Activated CD4-positive, alpha-beta memory T cell treated with anti-CD3 and anti-CD28 coated beads for 36 hours (primary cell): Measurements from ENCODE around the gene PPME1. TPM values are rescaled to one million over a fixed set of nuclear protein-coding genes. Genes with fewer than 3 reads are reported as not detected.
"Not testable (repeated sequence)": the region's sequence is repeated elsewhere in the genome, so short reads cannot be mapped to it uniquely, and the experiment has no call there.

Source experiments
- CTCF ChIA-PET: fragments of 350-600 bp; sonication (Branson Sonifier 250); formaldehyde crosslinking; loops from one replicate; lab custom pipeline; 2021; ENCODE audit warnings: antibody characterized with exemption, inconsistent platforms; lab: Charles Lee
- POLR2A ChIA-PET: fragments of 350-600 bp; sonication (Branson Sonifier 250); formaldehyde crosslinking; loops from one replicate; lab custom pipeline; 2021; ENCODE audit warnings: antibody characterized with exemption; lab: Charles Lee
- DNase-seq: peaks from one replicate; pipeline ENCODE4 v3.0.0-alpha.2; 2020
- H3K27ac Mint-ChIP-seq: one replicate; pipeline ENCODE4 v1.8.0; 2021; ENCODE audit warnings: mixed read lengths
- H3K27me3 Mint-ChIP-seq: one replicate; pipeline ENCODE4 v1.8.0; 2021; ENCODE audit warnings: mixed read lengths
- H3K36me3 Mint-ChIP-seq: one replicate; pipeline ENCODE4 v1.8.0; 2021; ENCODE audit warnings: mixed read lengths
- H3K4me1 Mint-ChIP-seq: one replicate; pipeline ENCODE4 v1.8.0; 2021; ENCODE audit warnings: low read depth, mixed read lengths
- H3K4me3 Mint-ChIP-seq: one replicate; pipeline ENCODE4 v1.8.0; 2021; ENCODE audit warnings: mild to moderate bottlenecking, mixed read lengths
- H3K9me3 Mint-ChIP-seq: one replicate; pipeline ENCODE4 v1.8.0; 2021; ENCODE audit warnings: mixed read lengths
- intact Hi-C: fragments of 100-400 bp; cut with micrococcal nuclease; formaldehyde crosslinking; loops from one replicate; pipeline ENCODE4 v1.15.1; 2023
- total RNA-seq, 2 experiments: library from RNA; stranded (reverse); gene quantifications; one replicate each; pipeline ENCODE4 v1.2.3, GENCODE V29; 2021

Gene PPME1, protein sequence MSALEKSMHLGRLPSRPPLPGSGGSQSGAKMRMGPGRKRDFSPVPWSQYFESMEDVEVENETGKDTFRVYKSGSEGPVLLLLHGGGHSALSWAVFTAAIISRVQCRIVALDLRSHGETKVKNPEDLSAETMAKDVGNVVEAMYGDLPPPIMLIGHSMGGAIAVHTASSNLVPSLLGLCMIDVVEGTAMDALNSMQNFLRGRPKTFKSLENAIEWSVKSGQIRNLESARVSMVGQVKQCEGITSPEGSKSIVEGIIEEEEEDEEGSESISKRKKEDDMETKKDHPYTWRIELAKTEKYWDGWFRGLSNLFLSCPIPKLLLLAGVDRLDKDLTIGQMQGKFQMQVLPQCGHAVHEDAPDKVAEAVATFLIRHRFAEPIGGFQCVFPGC
- total RNA-seq, result 10 to 100 TPM; 37.9 to 38.5 TPM

DNA sequence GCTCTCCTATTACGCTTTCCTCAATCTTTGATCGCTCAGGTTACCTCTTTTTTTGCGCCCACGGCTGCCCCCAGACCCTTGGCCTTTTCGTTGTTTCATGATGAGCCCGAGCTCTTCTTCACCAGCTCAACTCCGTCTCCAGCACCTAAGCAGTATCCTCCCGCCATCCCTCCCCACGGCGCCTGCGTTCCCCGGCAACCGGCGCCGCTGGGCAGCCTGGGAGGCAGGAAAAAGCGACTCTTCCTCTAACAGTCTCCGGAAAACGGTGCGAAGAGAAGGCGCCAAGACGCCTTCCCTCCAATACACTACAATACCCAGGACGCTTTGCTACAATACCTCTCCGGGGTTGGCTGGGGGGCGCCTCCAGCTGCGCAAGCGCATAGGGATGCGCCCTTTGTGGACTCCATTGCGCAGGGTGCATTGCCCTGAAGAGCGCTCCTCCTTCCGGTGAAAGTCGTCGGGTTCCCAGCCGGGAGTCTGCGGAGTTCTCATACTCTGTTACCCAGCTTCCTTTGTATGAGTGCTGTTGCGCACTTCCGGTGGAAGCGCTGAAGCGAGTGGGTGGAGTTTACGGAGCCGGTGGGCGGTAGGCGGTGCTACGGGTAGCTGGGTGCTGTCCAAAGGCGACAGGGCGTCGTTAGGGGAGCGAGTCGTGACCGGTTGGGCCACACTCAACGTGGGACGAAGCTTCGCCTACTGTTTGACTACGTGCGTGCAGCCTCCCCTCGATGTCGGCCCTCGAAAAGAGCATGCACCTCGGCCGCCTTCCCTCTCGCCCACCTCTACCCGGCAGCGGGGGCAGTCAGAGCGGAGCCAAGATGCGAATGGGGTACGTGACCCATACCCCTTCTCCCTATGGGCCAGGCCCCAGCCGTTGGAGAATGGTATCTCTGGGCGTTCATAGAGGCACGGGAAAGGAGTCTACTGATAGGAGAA is at the start of gene PPME1, which contains the start of gene C2CD3:
Gene PPME1, plus strand, starts transcription at position 596 of the 936 bp plus-strand sequence. Its CDS starts 133 bp downstream, at position 729.
Gene C2CD3, minus strand, starts transcription at position 309 of the 936 bp plus-strand sequence. Its CDS starts 210 bp downstream, at position 99.
- no peak within 1 kb of the TSS for H3K27ac Mint-ChIP-seq

DNA sequence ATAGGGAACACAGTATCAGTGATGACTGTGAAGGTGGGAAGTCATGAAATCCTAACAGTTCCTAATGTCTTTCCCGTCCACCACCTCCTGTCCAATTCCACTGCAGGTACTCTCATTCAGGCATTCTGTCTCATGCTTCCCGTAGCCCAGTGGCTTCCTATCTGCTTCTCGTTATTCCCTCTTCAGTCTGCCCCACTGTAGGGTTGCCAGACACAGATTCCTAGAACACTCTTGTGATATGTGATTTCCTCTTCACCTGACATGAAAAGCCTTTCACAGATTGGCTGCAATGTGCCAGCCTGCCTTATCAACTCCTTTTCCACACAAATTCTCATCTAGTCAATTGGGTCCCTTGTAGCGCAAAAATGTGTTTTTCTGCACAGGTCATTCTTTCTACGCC is 49.3 kb upstream of the PPME1 start:
- Mint-ChIP-seq H3K36me3 (peaks cover 17% of the 10 kb centered on the region), H3K4me3 (no peak overlapping the region), H3K4me1 (no peaks in the 10 kb centered on the region), H3K27ac (no peak overlapping the region), H3K27me3 (no peaks in the 10 kb centered on the region), H3K9me3 (no peaks in the 10 kb centered on the region)
- intact Hi-C loops, result no loop called here
- ChIA-PET POLR2A (no interaction called here), CTCF (no interaction called here)
- no peak for DNase-seq

More for the DNA sequence above, at the start of gene PPME1, which contains the start of gene C2CD3:
- no peaks in the 10 kb centered on the region for H3K9me3 Mint-ChIP-seq
- intact Hi-C loops, result loop anchor here (1.0 to 5.0 kb wide), 6 partner anchors 139 to 573 kb away; partner anchors contain the start of genes FAM168A and PGM2L1
- H3K27me3 Mint-ChIP-seq, result no peaks in the 10 kb centered on the region
- H3K36me3 Mint-ChIP-seq, result peaks cover 18% of the 10 kb centered on the region
- H3K4me1 Mint-ChIP-seq, result peaks cover 18% of the 10 kb centered on the region
- ChIA-PET CTCF (interaction anchor here (0.8 to 1.6 kb wide), 8 partner anchors 12 to 410 kb away, joined by 3 to 7 read pairs (median 4); partner anchors contain the start of gene RAB6A), POLR2A (interaction anchor here (0.6 to 3.1 kb wide), 12 partner anchors 13 to 818 kb away, joined by 3 to 10 read pairs (median 3); partner anchors contain the start of genes NEU3, RAB6A and UCP2)
- peak; percentile 99 for DNase-seq
- no peak within 1 kb of the TSS for H3K4me3 Mint-ChIP-seq

GRCh38 chr11:74123008-74123448 is 48.1 kb upstream of the PPME1 start:
- peaks cover 9% of the 10 kb centered on the region for H3K36me3 Mint-ChIP-seq
- no peaks in the 10 kb centered on the region for H3K27me3 Mint-ChIP-seq
- ChIA-PET POLR2A (no interaction called here), CTCF (no interaction called here)
- H3K27ac Mint-ChIP-seq, result no peak overlapping the region
- DNase-seq, result no peak
- H3K9me3 Mint-ChIP-seq, result no peaks in the 10 kb centered on the region
- intact Hi-C loops, result no loop called here
- no peak overlapping the region for H3K4me3 Mint-ChIP-seq
- H3K4me1 Mint-ChIP-seq, result no peaks in the 10 kb centered on the region

DNA sequence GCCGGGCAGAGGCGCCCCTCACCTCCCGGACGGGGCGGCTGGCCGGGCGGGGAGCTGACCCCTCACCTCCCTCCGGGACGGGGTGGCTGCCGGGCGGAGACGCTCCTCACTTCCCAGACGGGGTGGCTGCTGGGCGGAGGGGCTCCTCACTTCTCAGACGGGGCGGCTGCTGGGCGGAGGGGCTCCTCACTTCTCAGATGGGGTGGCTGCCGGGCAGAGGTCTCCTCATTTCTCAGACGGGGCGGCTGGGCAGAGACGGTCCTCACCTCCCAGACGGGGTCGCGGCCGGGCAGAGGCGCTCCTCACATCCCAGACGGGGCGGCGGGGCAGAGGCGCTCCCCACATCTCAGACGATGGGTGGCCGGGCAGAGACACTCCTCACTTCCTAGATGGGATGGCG is 42.0 kb upstream of the PPME1 start:
- POLR2A ChIA-PET, H3K9me3 Mint-ChIP-seq, H3K27me3 Mint-ChIP-seq, DNase-seq, H3K27ac Mint-ChIP-seq, intact Hi-C loops, H3K4me3 Mint-ChIP-seq, CTCF ChIA-PET, H3K4me1 Mint-ChIP-seq: not testable (repeated sequence)
- peaks cover 17% of the 10 kb centered on the region for H3K36me3 Mint-ChIP-seq

DNA sequence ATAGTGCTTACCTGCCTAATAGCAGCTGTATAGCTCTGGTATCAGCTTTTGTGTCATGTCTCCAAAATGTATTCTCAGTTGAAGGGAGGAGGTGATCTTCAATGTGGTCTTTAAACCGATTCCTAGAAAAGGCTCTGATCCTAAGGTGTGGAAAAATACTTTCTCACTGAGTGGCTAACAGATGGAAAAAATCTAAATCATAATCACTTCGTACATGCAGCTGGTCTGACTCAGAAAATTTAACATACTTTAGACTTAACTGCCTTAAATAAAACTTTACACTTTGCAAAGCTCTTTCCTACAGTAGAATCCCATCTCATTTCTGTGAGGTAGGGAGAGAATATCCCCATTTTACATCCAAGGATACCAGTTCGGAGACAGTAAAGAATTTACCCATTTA is 38.3 kb upstream of the PPME1 start:
- H3K4me1 Mint-ChIP-seq, result no peaks in the 10 kb centered on the region

GRCh38 chr11:74133436-74133835 is 37.7 kb upstream of the PPME1 start:
- Mint-ChIP-seq H3K27ac (no peak overlapping the region), H3K36me3 (peaks cover 27% of the 10 kb centered on the region), H3K27me3 (no peaks in the 10 kb centered on the region), H3K4me1 (no peaks in the 10 kb centered on the region), H3K4me3 (no peak overlapping the region), H3K9me3 (no peaks in the 10 kb centered on the region)
- CTCF ChIA-PET, result no interaction called here
- no peak for DNase-seq
- POLR2A ChIA-PET, result no interaction called here
- intact Hi-C loops, result no loop called here

More for the DNA sequence above, 38.3 kb upstream of the PPME1 start:
- no peaks in the 10 kb centered on the region for H3K9me3 Mint-ChIP-seq
- DNase-seq, result no peak
- no peak overlapping the region for H3K27ac Mint-ChIP-seq
- no peaks in the 10 kb centered on the region for H3K27me3 Mint-ChIP-seq
- intact Hi-C loops, result no loop called here
- H3K4me3 Mint-ChIP-seq, result no peak overlapping the region
- ChIA-PET POLR2A (no interaction called here), CTCF (no interaction called here)
- peaks cover 23% of the 10 kb centered on the region for H3K36me3 Mint-ChIP-seq

DNA sequence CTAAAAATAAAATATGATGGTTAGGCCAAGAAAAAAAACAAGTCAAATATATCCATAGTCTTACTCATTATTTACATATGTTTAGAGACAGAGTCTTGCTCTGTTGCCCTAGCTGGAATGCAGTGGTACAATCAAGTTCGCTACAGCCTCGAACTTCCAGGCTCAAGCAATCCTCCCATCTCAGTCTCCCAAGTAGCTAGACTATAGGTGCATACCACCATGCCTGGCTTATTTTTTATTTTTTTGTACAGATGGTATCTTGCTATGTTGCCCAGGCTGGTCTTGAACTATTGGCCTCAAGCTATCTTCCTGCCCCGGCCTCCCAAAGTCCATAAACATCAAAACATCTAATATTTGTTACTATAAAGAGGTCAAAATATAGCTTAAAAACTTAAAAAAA is 36.4 kb upstream of the PPME1 start:
- Mint-ChIP-seq H3K4me3 (no peak overlapping the region), H3K36me3 (peaks cover 32% of the 10 kb centered on the region), H3K27me3 (no peaks in the 10 kb centered on the region), H3K4me1 (no peaks in the 10 kb centered on the region), H3K27ac (no peak overlapping the region), H3K9me3 (no peaks in the 10 kb centered on the region)
- ChIA-PET CTCF (interaction anchor here (0.7 kb wide), 1 partner anchor 90 kb away, joined by 6 read pairs; no protein-coding TSS in a partner anchor), POLR2A (no interaction called here)
- no peak for DNase-seq
- intact Hi-C loops, result no loop called here

- Mint-ChIP-seq H3K27me3 (no peaks in the 10 kb centered on the region), H3K4me1 (no peaks in the 10 kb centered on the region), H3K4me3 (no peak overlapping the region), H3K27ac (no peak overlapping the region), H3K9me3 (no peaks in the 10 kb centered on the region), H3K36me3 (peaks cover 32% of the 10 kb centered on the region)
- POLR2A ChIA-PET, result no interaction called here
- intact Hi-C loops, result no loop called here
- DNase-seq, result no peak
- CTCF ChIA-PET, result interaction anchor here (0.7 kb wide), 1 partner anchor 91 kb away, joined by 6 read pairs; no protein-coding TSS in a partner anchor
Observed at GRCh38 chr11:74135127-74135840, 35.8 kb upstream of the PPME1 start.

- Mint-ChIP-seq H3K27me3 (no peaks in the 10 kb centered on the region), H3K36me3 (peaks cover 17% of the 10 kb centered on the region), H3K4me1 (no peaks in the 10 kb centered on the region), H3K27ac (no peak overlapping the region), H3K4me3 (no peak overlapping the region), H3K9me3 (no peaks in the 10 kb centered on the region)
- ChIA-PET POLR2A (no interaction called here), CTCF (interaction anchor here (1.4 kb wide), 1 partner anchor 11 kb away, joined by 4 read pairs; no protein-coding TSS in a partner anchor)
- intact Hi-C loops, result no loop called here
- DNase-seq, result no peak
Observed at GRCh38 chr11:74138021-74138420, 33.1 kb upstream of the PPME1 start.

DNA sequence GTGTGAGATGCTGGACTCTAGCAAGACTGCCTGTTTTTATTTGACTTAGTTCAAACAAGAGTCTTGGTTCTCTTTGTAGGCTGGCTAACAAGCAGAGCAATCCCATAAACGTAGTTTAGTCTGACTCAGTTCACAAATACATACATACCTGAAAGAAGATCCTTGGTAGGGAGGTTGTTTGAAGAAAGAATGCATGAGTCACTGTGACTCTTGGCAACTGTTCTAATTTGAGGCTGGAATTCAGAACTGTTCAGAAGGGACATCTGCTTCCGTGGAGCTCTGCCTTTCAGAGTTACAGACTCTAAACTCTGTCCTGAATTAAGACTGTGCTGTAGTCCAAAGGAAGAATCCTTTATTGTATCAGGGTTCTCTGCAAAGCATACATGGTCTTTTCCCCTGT is 32.5 kb upstream of the PPME1 start:
- peaks cover 16% of the 10 kb centered on the region for H3K36me3 Mint-ChIP-seq
- POLR2A ChIA-PET, result no interaction called here
- intact Hi-C loops, result no loop called here
- no peak overlapping the region for H3K27ac Mint-ChIP-seq
- DNase-seq, result no peak
- H3K4me1 Mint-ChIP-seq, result no peaks in the 10 kb centered on the region
- CTCF ChIA-PET, result interaction anchor here (1.4 kb wide), 1 partner anchor 11 kb away, joined by 4 read pairs; no protein-coding TSS in a partner anchor
- no peaks in the 10 kb centered on the region for H3K9me3 Mint-ChIP-seq
- no peaks in the 10 kb centered on the region for H3K27me3 Mint-ChIP-seq
- no peak overlapping the region for H3K4me3 Mint-ChIP-seq

DNA sequence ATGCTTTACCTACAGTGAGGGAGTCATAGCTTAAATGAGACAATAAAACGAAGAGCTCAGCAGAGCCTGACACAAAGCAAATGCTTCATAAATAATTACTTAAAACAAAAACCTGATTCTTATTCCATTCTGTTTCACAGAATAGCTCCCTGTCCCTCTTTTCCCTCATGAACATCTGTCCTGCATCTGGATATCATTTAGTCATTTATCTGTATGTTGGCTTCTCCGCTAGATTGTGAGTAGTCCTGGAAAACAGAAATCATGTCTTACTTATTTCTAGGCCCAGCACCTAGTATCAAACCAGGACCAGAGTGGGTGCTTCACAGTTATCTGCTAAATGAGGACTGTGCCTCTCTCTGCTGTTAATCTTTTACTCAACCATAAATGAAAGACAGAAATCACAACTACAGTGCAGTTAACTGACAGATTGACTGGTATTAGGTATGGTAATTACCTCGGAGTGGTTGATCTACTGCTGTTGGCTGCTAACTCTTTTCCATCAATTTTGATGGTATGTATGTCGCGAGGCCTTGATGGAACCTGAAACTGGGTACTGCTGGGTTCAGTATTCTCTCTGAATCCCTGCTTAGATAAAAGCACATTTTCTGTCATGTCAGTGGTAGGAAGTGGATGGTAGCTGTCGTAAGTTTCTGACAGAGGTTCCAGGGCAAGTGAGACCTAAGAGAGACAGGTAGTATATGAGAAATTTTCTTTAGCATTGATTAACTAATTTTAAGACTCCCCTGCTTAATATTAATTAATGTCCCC is 31.8 kb upstream of the PPME1 start:
- ChIA-PET CTCF (interaction anchor here (1.4 kb wide), 1 partner anchor 12 kb away, joined by 4 read pairs; no protein-coding TSS in a partner anchor), POLR2A (no interaction called here)
- H3K9me3 Mint-ChIP-seq, result no peaks in the 10 kb centered on the region
- peaks cover 15% of the 10 kb centered on the region for H3K36me3 Mint-ChIP-seq
- no peak overlapping the region for H3K27ac Mint-ChIP-seq
- H3K27me3 Mint-ChIP-seq, result no peaks in the 10 kb centered on the region
- H3K4me1 Mint-ChIP-seq, result peaks cover 2% of the 10 kb centered on the region
- no peak for DNase-seq
- H3K4me3 Mint-ChIP-seq, result no peak overlapping the region
- intact Hi-C loops, result no loop called here
